Stimulated activated CD8-positive, alpha-beta memory T cell treated with anti-CD3 and anti-CD28 coated beads, Interleukin-7, amount 100 ng/mL, for 4 hours (primary cell): ENCODE data around the gene PALD1.

Experiments
- DNase-seq, 2 donors: peaks; one replicate each; pipeline ENCODE4 v3.0.0-alpha.2; 2020; ENCODE audit warnings: low read depth in 2 of 2

The PALD1 gene

GRCh38 chr10:70478191-70479164, at the start of gene PALD1:
TSS of gene PALD1 (plus strand) at chr10:70478767. CDS start at chr10:70525952, 47,185 bp downstream.
- DNase-seq, result peak; percentile 26 to 56

GRCh38 chr10:70430493-70431445, 47.8 kb upstream of the PALD1 start:
- no peak for DNase-seq

- DNase-seq, result no peak
Measured at GRCh38 chr10:70432101-70432500, 46.5 kb upstream of the PALD1 start.

- DNase-seq, result no peak
Measured at GRCh38 chr10:70432561-70433263, 45.9 kb upstream of the PALD1 start.

GRCh38 chr10:70433581-70434280, 44.8 kb upstream of the PALD1 start:
- DNase-seq, result no peak

- DNase-seq, result no peak
Measured at GRCh38 chr10:70435241-70436085, 43.1 kb upstream of the PALD1 start.

- DNase-seq, result no peak
Measured at GRCh38 chr10:70437721-70438120, 40.8 kb upstream of the PALD1 start.

GRCh38 chr10:70440296-70441160, 38.0 kb upstream of the PALD1 start:
- no peak for DNase-seq

GRCh38 chr10:70441161-70441894, 37.2 kb upstream of the PALD1 start, which contains the start of gene NODAL:
TSS of gene NODAL (minus strand) at chr10:70441681. CDS start at chr10:70441667, 14 bp downstream.
- no peak for DNase-seq

GRCh38 chr10:70441895-70442309, 36.7 kb upstream of the PALD1 start:
- no peak for DNase-seq

- no peak for DNase-seq
Measured at GRCh38 chr10:70442332-70442988, 36.1 kb upstream of the PALD1 start.

GRCh38 chr10:70444744-70445143, 33.8 kb upstream of the PALD1 start:
- DNase-seq, result no peak

- no peak for DNase-seq
Measured at GRCh38 chr10:70445718-70446657, 32.6 kb upstream of the PALD1 start.

- no peak for DNase-seq
Measured at GRCh38 chr10:70448236-70448635, 30.3 kb upstream of the PALD1 start.

- DNase-seq, result no peak
Measured at GRCh38 chr10:70455213-70455630, 23.3 kb upstream of the PALD1 start.

- DNase-seq, result no peak
Measured at GRCh38 chr10:70456164-70456563, 22.4 kb upstream of the PALD1 start.
